ENCODE results near the gene RMRP.
A peak's percentile ranks its signal among the peaks of the same experiment; 100 is the strongest.

Gene RMRP

GRCh38 chr9:35657546-35658136, at the start of gene RMRP:
RMRP (minus strand) TSS chr9:35658019.
- DNase-seq (ENCODE audit: extremely low read depth in 1 of 2, low read depth in 1 of 2) = peak; percentile 90 to 99

GRCh38 chr9:35706951-35707350, 49.1 kb upstream of the RMRP start:
- no peak for DNase-seq (ENCODE audit: extremely low read depth in 1 of 2, low read depth in 1 of 2)

GRCh38 chr9:35705836-35706430, 48.1 kb upstream of the RMRP start:
- DNase-seq (ENCODE audit: extremely low read depth in 1 of 2, low read depth in 1 of 2) = no peak

- no peak for DNase-seq (ENCODE audit: extremely low read depth in 1 of 2, low read depth in 1 of 2)
These were observed 47.6 kb upstream of the RMRP start for GRCh38 chr9:35705372-35705771.

DNA sequence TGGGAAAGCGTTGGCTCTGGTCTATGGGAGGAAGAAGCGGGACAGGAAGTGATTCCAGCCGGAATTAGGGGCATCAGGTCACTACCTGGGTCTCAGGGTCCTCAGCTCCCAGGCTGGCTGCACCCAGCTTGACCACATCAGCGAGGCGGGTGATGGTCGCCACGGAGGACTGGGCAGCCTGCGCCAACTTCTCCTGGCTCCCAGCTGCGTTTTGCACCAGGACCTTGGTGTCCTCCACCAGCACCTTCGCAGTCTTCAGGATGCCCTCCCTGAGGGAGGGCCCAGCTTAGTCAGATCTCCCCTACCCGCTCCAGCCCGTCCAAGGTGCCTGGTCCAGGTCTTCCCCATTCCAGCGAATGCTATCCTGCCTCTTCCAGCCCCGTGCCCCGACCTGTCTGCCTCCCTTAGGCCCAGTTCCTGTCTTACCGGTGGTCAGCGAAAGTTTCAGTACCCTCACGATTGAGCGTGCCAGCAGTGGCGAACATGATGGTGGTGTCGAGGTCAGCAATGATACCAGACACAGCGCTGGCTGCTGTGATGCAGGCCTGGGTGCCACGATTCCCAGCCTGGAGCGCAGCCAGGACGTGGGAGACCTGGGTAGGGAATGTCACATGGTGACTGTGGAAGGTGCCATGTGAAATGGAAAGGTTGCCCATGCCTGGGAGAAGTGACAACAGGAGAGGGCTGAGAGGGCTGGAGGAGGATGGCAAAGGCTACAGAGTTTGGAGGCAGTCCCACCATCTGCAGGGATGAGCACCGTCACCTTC, 46.3 kb upstream of the RMRP start:
- DNase-seq (ENCODE audit: extremely low read depth in 1 of 2, low read depth in 1 of 2) = no peak

DNA sequence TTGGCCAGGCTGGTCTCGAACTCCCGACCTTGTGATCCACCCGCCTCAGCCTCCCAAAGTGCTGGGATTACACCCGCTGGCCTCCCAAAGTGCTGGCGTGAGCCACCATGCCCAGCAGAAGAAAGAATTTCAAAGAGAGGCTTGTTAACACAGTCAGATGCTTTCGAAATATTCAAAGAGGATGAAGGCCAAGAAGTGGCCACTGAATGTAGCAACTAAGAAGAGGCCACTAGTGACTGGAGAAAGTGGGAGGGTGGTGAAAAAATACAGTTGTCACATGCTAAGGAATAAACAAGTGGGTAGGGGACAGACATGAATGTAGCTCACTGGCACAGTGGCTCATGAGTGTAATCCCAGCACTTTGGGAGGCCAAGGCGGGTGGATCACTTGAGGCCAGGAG, 44.9 kb upstream of the RMRP start:
- no peak for DNase-seq (ENCODE audit: extremely low read depth in 1 of 2, low read depth in 1 of 2)

- no peak for DNase-seq (ENCODE audit: extremely low read depth in 1 of 2, low read depth in 1 of 2)
These were observed 43.1 kb upstream of the RMRP start for GRCh38 chr9:35700942-35701341.

- DNase-seq (ENCODE audit: extremely low read depth in 1 of 2, low read depth in 1 of 2) = no peak
These were observed 42.2 kb upstream of the RMRP start for GRCh38 chr9:35700031-35700430.

- no peak for DNase-seq (ENCODE audit: extremely low read depth in 1 of 2, low read depth in 1 of 2)
These were observed 40.4 kb upstream of the RMRP start for GRCh38 chr9:35698231-35698630.

- no peak for DNase-seq (ENCODE audit: extremely low read depth in 1 of 2, low read depth in 1 of 2)
These were observed 39.7 kb upstream of the RMRP start for GRCh38 chr9:35697486-35697885.

GRCh38 chr9:35696520-35697215, 38.8 kb upstream of the RMRP start:
- DNase-seq (ENCODE audit: extremely low read depth in 1 of 2, low read depth in 1 of 2) = peak; percentile 25 to 29

DNA sequence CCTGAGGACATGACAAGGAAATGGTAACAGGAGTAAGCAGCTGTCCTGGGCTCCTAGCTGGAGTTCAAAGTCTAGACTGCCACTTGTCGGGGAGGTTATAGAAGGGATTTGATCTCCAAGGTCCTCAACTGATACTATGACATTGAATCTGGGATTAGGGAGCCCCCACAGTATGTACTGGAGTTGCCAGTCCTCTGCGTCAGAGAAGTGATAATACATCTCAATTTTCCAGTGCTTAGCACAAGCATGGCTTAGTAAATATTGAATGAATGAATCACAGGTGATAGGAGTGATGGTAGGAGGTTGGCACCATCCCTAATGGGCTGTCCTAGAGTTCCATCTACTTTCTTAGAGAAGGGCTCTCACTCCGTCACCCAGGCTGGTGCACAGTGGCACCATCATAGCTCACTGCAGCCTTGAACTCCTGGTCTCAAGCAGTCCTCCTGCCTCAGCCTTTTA, 38.2 kb upstream of the RMRP start:
- no peak for DNase-seq (ENCODE audit: extremely low read depth in 1 of 2, low read depth in 1 of 2)

GRCh38 chr9:35691757-35692301, 34.0 kb upstream of the RMRP start:
- no peak for DNase-seq (ENCODE audit: extremely low read depth in 1 of 2, low read depth in 1 of 2)

DNA sequence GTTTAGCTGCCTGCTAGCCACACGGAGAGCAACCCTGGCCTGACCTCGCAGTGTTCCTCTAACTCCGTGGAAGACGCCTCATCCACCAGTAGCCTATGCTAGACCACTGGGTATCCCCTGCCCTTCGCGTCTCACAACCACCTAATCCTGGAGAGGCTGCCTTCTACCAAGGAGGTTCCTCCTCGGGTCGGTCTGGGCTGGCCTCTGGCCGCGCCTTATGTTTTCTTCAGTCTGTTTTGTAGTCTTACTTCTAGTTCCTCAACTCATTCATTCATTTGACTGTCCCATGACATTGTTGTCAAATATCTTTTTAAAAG, 33.5 kb upstream of the RMRP start:
- no peak for DNase-seq (ENCODE audit: extremely low read depth in 1 of 2, low read depth in 1 of 2)

DNA sequence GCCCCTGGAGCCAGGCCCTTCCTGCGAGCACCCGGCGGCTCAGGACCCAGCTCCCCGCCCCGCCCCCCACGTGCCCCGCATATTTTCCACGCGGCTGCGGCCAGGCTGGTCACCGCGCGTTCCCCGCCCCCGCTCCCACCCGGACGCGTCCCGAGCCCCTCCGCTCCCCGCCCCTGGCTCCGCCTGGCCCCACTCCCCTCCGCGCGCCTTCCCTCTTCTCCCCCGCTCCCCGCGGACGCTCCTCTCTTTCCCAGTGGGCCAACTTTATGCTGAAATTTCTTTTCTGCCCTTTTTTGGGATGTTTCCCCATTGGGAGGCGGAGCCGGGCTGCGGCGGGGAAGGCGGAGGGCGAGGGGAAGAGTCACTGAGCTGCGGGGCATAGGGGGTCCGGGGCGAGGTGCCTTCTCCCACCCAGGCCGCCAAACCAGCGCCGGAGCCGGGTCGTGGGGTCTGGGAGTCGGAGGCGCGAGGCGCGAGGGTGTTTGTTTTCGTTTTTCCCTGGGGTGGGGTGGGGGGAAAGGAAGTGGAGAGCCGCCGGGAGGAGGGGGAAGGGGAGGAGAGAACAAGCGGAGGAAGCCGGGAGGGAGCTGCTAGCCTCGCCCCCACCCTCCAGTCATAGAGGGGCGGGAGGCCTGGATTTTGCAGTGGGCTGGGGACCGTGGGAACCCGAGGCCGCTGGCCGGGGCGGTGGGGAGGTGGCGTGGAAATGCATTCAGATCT, 33.0 kb upstream of the RMRP start:
- no peak for DNase-seq (ENCODE audit: extremely low read depth in 1 of 2, low read depth in 1 of 2)

DNA sequence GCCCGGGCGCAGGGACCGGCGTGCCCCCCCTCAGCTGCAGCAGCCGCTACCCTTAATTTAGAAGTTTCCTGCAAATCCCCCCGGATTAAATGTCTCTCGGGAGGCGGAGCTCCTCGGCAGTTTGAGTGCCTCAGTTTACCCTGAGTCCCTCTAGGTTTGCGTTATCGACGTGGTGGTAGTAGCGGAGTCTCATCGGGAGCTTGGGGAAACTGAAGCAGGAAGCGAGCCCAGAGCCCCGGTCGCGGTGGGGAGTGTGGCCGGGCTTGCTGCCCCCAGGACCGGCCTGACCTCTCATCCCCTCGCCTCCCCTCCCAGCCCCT, 32.4 kb upstream of the RMRP start:
- DNase-seq (ENCODE audit: extremely low read depth in 1 of 2, low read depth in 1 of 2) = no peak

GRCh38 chr9:35689542-35690293, 31.9 kb upstream of the RMRP start, which contains the start of gene TPM2:
TPM2 (minus strand) TSS chr9:35689925; CDS start chr9:35689817, 108 bp downstream.
- DNase-seq (ENCODE audit: extremely low read depth in 1 of 2, low read depth in 1 of 2) = no peak

GRCh38 chr9:35688558-35689541, 31.0 kb upstream of the RMRP start:
- no peak for DNase-seq (ENCODE audit: extremely low read depth in 1 of 2, low read depth in 1 of 2)

DNA sequence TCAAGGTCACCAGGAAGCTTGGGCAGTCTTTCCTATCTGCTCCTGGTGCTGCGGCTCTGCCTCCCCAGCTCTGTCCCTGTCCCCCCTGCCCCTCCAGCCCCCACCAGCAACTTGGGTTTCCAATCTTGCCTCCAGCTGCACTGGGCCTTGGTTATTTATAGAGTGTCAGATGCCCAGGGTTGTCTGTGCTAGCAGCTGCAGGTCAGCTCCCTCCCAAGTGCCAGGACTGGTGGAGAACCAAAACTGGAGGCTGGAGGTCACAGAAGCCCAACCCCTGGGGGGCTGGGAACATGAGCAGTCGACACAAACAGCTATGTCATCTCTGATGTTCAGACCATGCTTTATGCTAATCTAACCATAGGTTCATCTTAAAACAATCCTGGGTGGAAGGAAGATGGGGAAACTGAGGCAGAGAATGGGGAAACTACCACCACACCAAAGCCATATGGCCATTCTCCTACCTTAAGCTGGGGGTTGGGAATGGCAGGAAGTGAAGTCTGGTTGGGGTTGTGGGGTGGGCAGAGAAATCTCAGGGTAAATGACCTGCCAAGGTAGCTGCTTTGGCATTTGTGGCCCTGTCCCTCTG, 30.2 kb upstream of the RMRP start:
- no peak for DNase-seq (ENCODE audit: extremely low read depth in 1 of 2, low read depth in 1 of 2)
